Measurements from ENCODE around the gene ULBP3.

The ULBP3 gene

DNA sequence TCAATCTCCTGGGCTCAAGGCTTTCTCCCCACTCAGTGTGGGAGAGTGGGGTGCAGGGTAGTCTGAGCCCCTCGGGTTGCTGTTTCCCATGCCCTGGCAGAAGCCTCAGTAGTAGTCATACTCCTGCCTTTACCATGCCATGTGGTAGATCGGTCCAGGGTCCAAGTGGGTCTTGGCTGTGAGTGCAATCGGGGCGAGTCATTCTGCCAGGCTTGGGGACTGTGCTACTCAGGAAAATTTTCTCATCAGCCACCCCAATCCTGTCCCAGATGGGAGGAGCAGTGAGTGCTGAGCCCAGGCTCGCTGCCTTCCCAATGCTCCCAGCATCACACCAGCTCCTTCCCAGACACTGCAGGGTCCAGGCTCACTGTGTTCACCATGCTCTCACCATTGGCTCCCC is 32.8 kb downstream of the ULBP3 start:
- no peak for DNase-seq (ENCODE audit: low read depth)
- H3K4me3 ChIP-seq (ENCODE audit: low read depth, low read length): no peak overlapping the region
- TF ChIP-seq, protein P1, sequence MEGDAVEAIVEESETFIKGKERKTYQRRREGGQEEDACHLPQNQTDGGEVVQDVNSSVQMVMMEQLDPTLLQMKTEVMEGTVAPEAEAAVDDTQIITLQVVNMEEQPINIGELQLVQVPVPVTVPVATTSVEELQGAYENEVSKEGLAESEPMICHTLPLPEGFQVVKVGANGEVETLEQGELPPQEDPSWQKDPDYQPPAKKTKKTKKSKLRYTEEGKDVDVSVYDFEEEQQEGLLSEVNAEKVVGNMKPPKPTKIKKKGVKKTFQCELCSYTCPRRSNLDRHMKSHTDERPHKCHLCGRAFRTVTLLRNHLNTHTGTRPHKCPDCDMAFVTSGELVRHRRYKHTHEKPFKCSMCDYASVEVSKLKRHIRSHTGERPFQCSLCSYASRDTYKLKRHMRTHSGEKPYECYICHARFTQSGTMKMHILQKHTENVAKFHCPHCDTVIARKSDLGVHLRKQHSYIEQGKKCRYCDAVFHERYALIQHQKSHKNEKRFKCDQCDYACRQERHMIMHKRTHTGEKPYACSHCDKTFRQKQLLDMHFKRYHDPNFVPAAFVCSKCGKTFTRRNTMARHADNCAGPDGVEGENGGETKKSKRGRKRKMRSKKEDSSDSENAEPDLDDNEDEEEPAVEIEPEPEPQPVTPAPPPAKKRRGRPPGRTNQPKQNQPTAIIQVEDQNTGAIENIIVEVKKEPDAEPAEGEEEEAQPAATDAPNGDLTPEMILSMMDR (IDR thresholded peaks at IDR 0.05; ENCODE audit: control insufficient read depth, extremely low read depth, insufficient read depth): no peak

DNA sequence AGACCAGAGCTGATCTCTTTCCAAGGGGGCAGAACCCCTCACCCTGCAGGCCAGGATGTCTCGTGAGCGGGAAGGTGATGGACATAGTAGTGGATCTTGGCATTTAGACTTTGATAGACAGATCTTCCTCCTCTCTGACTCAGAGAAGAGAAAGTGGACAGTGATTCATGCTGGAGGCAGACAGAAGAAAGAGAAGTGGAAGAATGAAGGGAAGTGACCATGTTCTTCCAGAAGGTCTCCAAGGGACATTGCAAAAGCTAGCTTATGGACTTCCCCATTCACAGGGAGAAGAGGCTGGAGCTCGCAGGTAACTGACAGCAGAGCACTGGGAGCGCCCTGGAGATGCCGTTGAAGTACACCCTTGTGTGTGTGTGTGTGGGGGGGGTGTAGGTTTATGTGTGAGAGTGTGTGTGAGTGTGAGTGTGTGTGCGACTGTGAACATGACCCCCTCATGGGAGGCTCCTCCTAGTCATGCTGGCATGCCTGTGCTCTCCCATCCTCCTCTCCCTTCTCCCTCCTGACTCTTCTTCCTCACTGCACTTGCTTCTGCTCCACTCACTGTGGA is 35.6 kb downstream of the ULBP3 start:
- no peak overlapping the region for H3K4me3 ChIP-seq (ENCODE audit: low read depth, low read length)
- TF ChIP-seq, protein P1 (IDR thresholded peaks at IDR 0.05; ENCODE audit: control insufficient read depth, extremely low read depth, insufficient read depth): no peak
- no peak for DNase-seq (ENCODE audit: low read depth)

- DNase-seq (ENCODE audit: low read depth): no peak
- TF ChIP-seq, protein P1 (IDR thresholded peaks at IDR 0.05; ENCODE audit: control insufficient read depth, extremely low read depth, insufficient read depth): no peak
- H3K4me3 ChIP-seq (ENCODE audit: low read depth, low read length): no peak overlapping the region
Observed at GRCh38 chr6:150032598-150032997, 36.3 kb downstream of the ULBP3 start.

- no peak for DNase-seq (ENCODE audit: low read depth)
- no peak overlapping the region for H3K4me3 ChIP-seq (ENCODE audit: low read depth, low read length)
- TF ChIP-seq, protein P1 (IDR thresholded peaks at IDR 0.05; ENCODE audit: control insufficient read depth, extremely low read depth, insufficient read depth): no peak
Observed at GRCh38 chr6:150030611-150031010, 38.3 kb downstream of the ULBP3 start.

DNA sequence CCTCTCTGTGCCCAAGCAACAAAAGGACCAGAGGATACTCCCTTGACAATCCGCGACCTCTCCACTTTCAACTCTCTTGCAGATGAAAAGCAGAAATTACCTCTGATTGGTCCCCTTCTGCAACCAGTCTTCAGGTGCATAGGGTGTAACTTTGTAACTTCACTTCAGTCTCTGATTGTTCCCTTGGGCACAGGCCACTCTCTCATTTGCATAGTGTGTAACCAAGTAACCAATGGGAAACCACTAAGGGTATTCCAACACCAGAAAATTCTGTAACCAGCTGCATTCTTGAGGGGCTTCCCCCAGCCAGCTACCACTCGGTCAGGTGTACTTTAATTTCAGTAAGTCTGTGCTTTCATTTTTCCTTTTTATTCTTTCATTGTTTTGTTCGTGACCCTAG is 39.2 kb downstream of the ULBP3 start:
- H3K4me3 ChIP-seq (ENCODE audit: low read depth, low read length): no peak overlapping the region
- TF ChIP-seq, protein P1 (IDR thresholded peaks at IDR 0.05; ENCODE audit: control insufficient read depth, extremely low read depth, insufficient read depth): no peak
- DNase-seq (ENCODE audit: low read depth): no peak

DNA sequence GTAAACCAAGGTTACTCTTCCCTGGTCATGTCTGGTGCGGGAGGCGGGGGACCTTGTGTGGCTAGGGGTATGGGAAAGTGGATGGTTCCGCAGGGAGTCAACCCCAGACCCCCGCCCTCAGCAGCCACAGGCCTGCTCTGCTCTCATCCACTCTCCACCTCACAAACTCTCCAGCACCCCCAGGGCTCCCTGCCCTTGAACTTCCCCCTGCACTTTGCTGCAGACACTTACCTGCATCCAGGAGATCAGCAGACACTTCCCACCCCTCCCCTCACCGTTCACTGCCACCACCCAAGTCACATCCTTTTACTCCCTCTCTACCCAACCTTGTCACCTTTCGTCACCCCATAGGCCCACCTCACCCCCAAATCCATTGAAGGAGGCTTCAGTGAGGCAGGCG is 39.6 kb downstream of the ULBP3 start:
- TF ChIP-seq, protein P1 (IDR thresholded peaks at IDR 0.05; ENCODE audit: control insufficient read depth, extremely low read depth, insufficient read depth): no peak
- DNase-seq (ENCODE audit: low read depth): no peak
- H3K4me3 ChIP-seq (ENCODE audit: low read depth, low read length): no peak overlapping the region

DNA sequence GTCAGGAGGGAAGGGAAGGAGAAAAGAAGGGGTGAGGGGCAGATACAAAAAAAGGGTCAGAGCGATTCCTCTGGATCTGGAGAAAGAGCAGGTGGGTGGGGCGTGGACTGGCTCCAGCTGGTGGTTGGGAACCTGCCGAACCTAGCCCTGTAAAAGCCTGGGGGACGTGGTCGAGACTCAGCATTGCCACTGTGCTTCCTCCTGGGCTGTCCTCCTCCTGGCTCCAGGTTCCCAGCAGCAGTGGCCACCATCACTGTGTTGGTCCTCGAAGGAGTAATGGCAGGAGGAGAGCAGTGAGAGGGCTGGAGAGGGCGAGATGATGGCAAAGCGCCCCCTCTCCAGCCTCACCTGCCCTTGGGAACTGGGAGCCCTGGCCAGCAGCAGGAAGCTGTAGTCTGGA is 40.1 kb downstream of the ULBP3 start:
- H3K4me3 ChIP-seq (ENCODE audit: low read depth, low read length): no peak overlapping the region
- TF ChIP-seq, protein P1 (IDR thresholded peaks at IDR 0.05; ENCODE audit: control insufficient read depth, extremely low read depth, insufficient read depth): no peak
- DNase-seq (ENCODE audit: low read depth): no peak
